K562 (cell line): ENCODE results near the gene GMPR2. TPM values are rescaled to one million over a fixed set of nuclear protein-coding genes. Genes with fewer than 3 reads are reported as not detected.

ENCODE experiments used
- CHD4 ChIP-seq: fragments of 200-600 bp; sonication (generic); IDR thresholded peaks from 3 replicates; pipeline ENCODE4 v1.6.1; 2012; ENCODE audit warnings: low read depth, mild to moderate bottlenecking, mixed read lengths, low read length, inconsistent platforms; ENCODE audit not compliant: insufficient read depth, insufficient replicate concordance, poor library complexity, severe bottlenecking
- CREB3L1 ChIP-seq: fragments of 450-650 bp; IDR thresholded peaks from 2 replicates; pipeline ENCODE4 v1.6.1; 2014; ENCODE audit warnings: low read depth, mild to moderate bottlenecking, moderate library complexity, borderline replicate concordance
- DACH1 ChIP-seq: fragments of 450-650 bp; IDR thresholded peaks from 2 replicates; pipeline ENCODE4 v1.6.1; 2018; ENCODE audit not compliant: partially characterized antibody
- GATA2 ChIP-seq: sonication (generic); formaldehyde crosslinking; IDR thresholded peaks from 2 replicates; pipeline ENCODE4 v1.4.0; 2020; ENCODE audit warnings: mild to moderate bottlenecking, missing genetic modification reagents
- HDAC1 ChIP-seq, 2 experiments: fragments of 450-650 bp; IDR thresholded peaks; 2 replicates each; pipeline ENCODE4 v1.6.1; 2016 to 2017; ENCODE audit warnings: inconsistent platforms in 1 of 2, mild to moderate bottlenecking in 1 of 2, moderate library complexity in 1 of 2
- HNRNPK ChIP-seq: fragments of 200-400 bp; formaldehyde crosslinking; IDR thresholded peaks from one replicate; pipeline ENCODE4 v1.6.1; 2018; ENCODE audit warnings: mild to moderate bottlenecking, low read depth, low read length; ENCODE audit not compliant: poor library complexity, severe bottlenecking
- KLF1 ChIP-seq: fragments of 450-650 bp; IDR thresholded peaks from 2 replicates; pipeline ENCODE4 v1.6.1; 2016; ENCODE audit warnings: missing genetic modification characterization, missing compliant biosample characterization
- MAX ChIP-seq: sonication (generic); formaldehyde crosslinking; IDR thresholded peaks from 2 replicates; pipeline ENCODE4 v1.9.0; 2022; ENCODE audit warnings: mild to moderate bottlenecking, missing genetic modification reagents
- MLLT1 ChIP-seq, 2 experiments: fragments of 450-650 bp; IDR thresholded peaks; 2 replicates each; pipeline ENCODE4 v1.6.1; 2016
- NR2F6 ChIP-seq: fragments of 450-650 bp; formaldehyde crosslinking; IDR thresholded peaks from 2 replicates; pipeline ENCODE4 v1.4.0; 2020; ENCODE audit warnings: mild to moderate bottlenecking
- PHB2 ChIP-seq: fragments of 450-650 bp; IDR thresholded peaks from 2 replicates; pipeline ENCODE4 v1.6.1; 2017; ENCODE audit warnings: low read depth
- SIN3A ChIP-seq, 2 experiments: fragments of 150-350 bp in 1 of 2; IDR thresholded peaks; 2 replicates each; pipeline ENCODE4 v1.6.1; 2011 to 2016; ENCODE audit warnings: borderline replicate concordance in 2 of 2, low read depth in 2 of 2, low read length in 2 of 2, mild to moderate bottlenecking in 2 of 2, moderate library complexity in 2 of 2; ENCODE audit not compliant: control insufficient read depth in 1 of 2
- ZBED1 ChIP-seq: IDR thresholded peaks from 2 replicates; pipeline ENCODE4 v1.6.1; 2014
- ZKSCAN1 ChIP-seq: fragments of 150-350 bp; IDR thresholded peaks from 2 replicates; pipeline ENCODE4 v1.6.1; 2016; ENCODE audit warnings: low read depth, low read length
- ZNF57 ChIP-seq: fragments of 450-650 bp; formaldehyde crosslinking; IDR thresholded peaks from 2 replicates; pipeline ENCODE4 v1.4.0; 2020; ENCODE audit warnings: mild to moderate bottlenecking, moderate library complexity
- ZNF668 ChIP-seq: fragments of 250-450 bp; sonication (Bioruptor Pico); IDR thresholded peaks from 2 replicates; pipeline ENCODE4 v1.8.0; 2022; ENCODE audit warnings: mild to moderate bottlenecking, inconsistent platforms
- ZNF717 ChIP-seq: fragments of 250-450 bp; sonication (Bioruptor Pico); IDR thresholded peaks from 2 replicates; pipeline ENCODE4 v1.5.0; 2021
- polyA plus RNA-seq, 8 experiments: library from polyadenylated mRNA; depleted of rRNA in 4 of 8; stranded (reverse) in 5 of 8; unstranded in 3 of 8; fragments of >200 nt; fragmentation: Nextera tagmentation in 2 of 8; fragmentation: Illumina TruSeq in 1 of 8; extraction: Ambion mirVana in 2 of 8; extraction: Trizol in 1 of 8; gene quantifications; 2 replicates each; pipeline versions ENCODE4 v1.2.1 to v1.2.3, GENCODE V29; 2011 to 2014; ENCODE audit warnings: inconsistent platforms in 1 of 8, missing spikeins in 1 of 8
- total RNA-seq, 7 experiments: library from RNA; depleted of rRNA in 6 of 7; stranded (reverse); fragments of >200 nt in 6 of 7; fragmentation: Illumina TruSeq in 2 of 7; extraction: Trizol in 2 of 7; gene quantifications; 2 replicates each; pipeline versions ENCODE4 v1.2.1 to v1.2.3, GENCODE V29; 2011 to 2021; ENCODE audit warnings: low replicate concordance in 1 of 7
- TF ChIP-seq, protein P1 (sequence below): IDR thresholded peaks from 2 replicates; pipeline ENCODE4 v1.6.1; 2016; ENCODE audit warnings: missing genetic modification characterization, missing compliant biosample characterization
- TF ChIP-seq, protein P2 (sequence below), 2 experiments: fragments of 450-650 bp in 1 of 2; sonication (generic) in 1 of 2; formaldehyde crosslinking in 1 of 2; IDR thresholded peaks in 1 of 2; conservative IDR thresholded peaks in 1 of 2; 2 replicates each; pipeline versions ENCODE4 v1.6.1 to v1.8.1; 2016 to 2023; ENCODE audit warnings: mild to moderate bottlenecking in 2 of 2, moderate library complexity in 2 of 2, inconsistent platforms in 1 of 2, missing genetic modification reagents in 1 of 2

GMPR2 gene
- total and polyA plus RNA-seq, 9 of the 15 experiments (the other 6 are each of a cell fraction or from before 2014, with no cell fraction given) = 26.4 to 67.4 (median 36.3) TPM

- TF ChIP-seq, protein P1, sequence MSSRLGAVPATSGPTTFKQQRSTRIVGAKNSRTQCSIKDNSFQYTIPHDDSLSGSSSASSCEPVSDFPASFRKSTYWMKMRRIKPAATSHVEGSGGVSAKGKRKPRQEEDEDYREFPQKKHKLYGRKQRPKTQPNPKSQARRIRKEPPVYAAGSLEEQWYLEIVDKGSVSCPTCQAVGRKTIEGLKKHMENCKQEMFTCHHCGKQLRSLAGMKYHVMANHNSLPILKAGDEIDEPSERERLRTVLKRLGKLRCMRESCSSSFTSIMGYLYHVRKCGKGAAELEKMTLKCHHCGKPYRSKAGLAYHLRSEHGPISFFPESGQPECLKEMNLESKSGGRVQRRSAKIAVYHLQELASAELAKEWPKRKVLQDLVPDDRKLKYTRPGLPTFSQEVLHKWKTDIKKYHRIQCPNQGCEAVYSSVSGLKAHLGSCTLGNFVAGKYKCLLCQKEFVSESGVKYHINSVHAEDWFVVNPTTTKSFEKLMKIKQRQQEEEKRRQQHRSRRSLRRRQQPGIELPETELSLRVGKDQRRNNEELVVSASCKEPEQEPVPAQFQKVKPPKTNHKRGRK (tag) = no peak
- no peak for TF ChIP-seq ZNF668 (CRISPR knock-in tag)
- TF ChIP-seq GATA2 (CRISPR knock-in tag) = peak; percentile 87
- peak; percentile 58; the same call in 1 of the 2 replicates for TF ChIP-seq MAX
- TF ChIP-seq MLLT1 (IDR thresholded peaks at IDR 0.05) = no peak
- TF ChIP-seq, protein P2, sequence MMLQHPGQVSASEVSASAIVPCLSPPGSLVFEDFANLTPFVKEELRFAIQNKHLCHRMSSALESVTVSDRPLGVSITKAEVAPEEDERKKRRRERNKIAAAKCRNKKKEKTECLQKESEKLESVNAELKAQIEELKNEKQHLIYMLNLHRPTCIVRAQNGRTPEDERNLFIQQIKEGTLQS (IDR thresholded peaks at IDR 0.05) = no peak
- TF ChIP-seq, protein P2 (CRISPR knock-in tag; conservative IDR thresholded peaks at IDR 0.05) = no peak
- no peak for TF ChIP-seq DACH1
- no peak for TF ChIP-seq CHD4
- peak; percentile 75; the same call in 1 of the 2 replicates for TF ChIP-seq PHB2
- TF ChIP-seq SIN3A (IDR thresholded peaks at IDR 0.05; ENCODE audit: borderline replicate concordance in 2 of 2, control insufficient read depth in 1 of 2, low read depth in 2 of 2, low read length in 2 of 2) = no peak
- TF ChIP-seq ZNF717 (CRISPR knock-in tag) = no peak
- no peak for TF ChIP-seq ZNF57 (CRISPR knock-in tag)
- no peak for TF ChIP-seq HNRNPK
- no peak for TF ChIP-seq NR2F6 (CRISPR knock-in tag)
- TF ChIP-seq CREB3L1 = no peak
- peak in 1 of 2 experiments; percentile 71; a peak in 2 of 4 replicates for TF ChIP-seq HDAC1 (IDR thresholded peaks at IDR 0.05)
- TF ChIP-seq ZBED1 = no peak
- 0 out of 2 replicates have a peak, but pooled peaks have one; percentile 13 for TF ChIP-seq ZKSCAN1
- TF ChIP-seq KLF1 (tag) = no peak
These were observed 23.4 kb downstream of the GMPR2 start (continued) for GRCh38 chr14:24255931-24256711.
